HEK293T (cell line): ENCODE results near the gene MAMDC2.

ENCODE experiments used
- ARNT ChIP-seq: fragments of 450-650 bp; IDR thresholded peaks from 2 replicates; pipeline ENCODE4 v1.6.1; 2017; ENCODE audit warnings: mild to moderate bottlenecking
- BHLHE40 ChIP-seq: fragments of 450-650 bp; IDR thresholded peaks from 2 replicates; pipeline ENCODE4 v1.6.1; 2016; ENCODE audit warnings: mild to moderate bottlenecking, moderate library complexity, borderline replicate concordance
- ELF4 ChIP-seq: fragments of 450-650 bp; IDR thresholded peaks from 2 replicates; pipeline ENCODE4 v1.6.1; 2017; ENCODE audit warnings: antibody characterized with exemption
- FOXA1 ChIP-seq: fragments of 450-650 bp; IDR thresholded peaks from 2 replicates; pipeline ENCODE4 v1.6.1; 2016; ENCODE audit warnings: mild to moderate bottlenecking
- FOXK2 ChIP-seq: fragments of 450-650 bp; IDR thresholded peaks from 2 replicates; pipeline ENCODE4 v1.6.1; 2016; ENCODE audit warnings: mild to moderate bottlenecking
- FOXM1 ChIP-seq: fragments of 450-650 bp; IDR thresholded peaks from 2 replicates; pipeline ENCODE4 v1.6.1; 2017; ENCODE audit warnings: mild to moderate bottlenecking, borderline replicate concordance
- HDGF ChIP-seq: fragments of 450-650 bp; IDR thresholded peaks from 2 replicates; pipeline ENCODE4 v1.6.1; 2017; ENCODE audit warnings: antibody characterized with exemption, borderline replicate concordance
- L3MBTL2 ChIP-seq: fragments of 450-650 bp; conservative IDR thresholded peaks from 2 replicates; pipeline ENCODE4 v1.6.1; 2016; ENCODE audit warnings: mild to moderate bottlenecking
- LEF1 ChIP-seq: fragments of 450-650 bp; IDR thresholded peaks from 2 replicates; pipeline ENCODE4 v1.6.1; 2017; ENCODE audit warnings: mild to moderate bottlenecking, borderline replicate concordance
- SP1 ChIP-seq: fragments of 450-650 bp; IDR thresholded peaks from 2 replicates; pipeline ENCODE4 v1.6.1; 2017
- SUZ12 ChIP-seq: fragments of 450-650 bp; IDR thresholded peaks from 2 replicates; pipeline ENCODE4 v1.6.1; 2016; ENCODE audit warnings: mild to moderate bottlenecking
- TARDBP ChIP-seq: fragments of 450-650 bp; IDR thresholded peaks from 2 replicates; pipeline ENCODE4 v1.6.1; 2016
- ZNF384 ChIP-seq: fragments of 450-650 bp; IDR thresholded peaks from 2 replicates; pipeline ENCODE4 v1.6.1; 2016
- TF ChIP-seq, protein P1 (sequence below): fragments of 450-650 bp; IDR thresholded peaks from 2 replicates; pipeline ENCODE4 v1.6.1; 2016

GRCh38 chr9:70043689-70044489 is at the start of gene MAMDC2:
- TF ChIP-seq BHLHE40 (no peak), SUZ12 (no peak), ZNF384 (no peak), TARDBP (no peak), HDGF (no peak), FOXM1 (no peak), FOXK2 (no peak), SP1 (no peak), LEF1 (no peak), ELF4 (no peak), ARNT (no peak), FOXA1 (no peak), L3MBTL2 (no peak)
- TF ChIP-seq, protein P1, sequence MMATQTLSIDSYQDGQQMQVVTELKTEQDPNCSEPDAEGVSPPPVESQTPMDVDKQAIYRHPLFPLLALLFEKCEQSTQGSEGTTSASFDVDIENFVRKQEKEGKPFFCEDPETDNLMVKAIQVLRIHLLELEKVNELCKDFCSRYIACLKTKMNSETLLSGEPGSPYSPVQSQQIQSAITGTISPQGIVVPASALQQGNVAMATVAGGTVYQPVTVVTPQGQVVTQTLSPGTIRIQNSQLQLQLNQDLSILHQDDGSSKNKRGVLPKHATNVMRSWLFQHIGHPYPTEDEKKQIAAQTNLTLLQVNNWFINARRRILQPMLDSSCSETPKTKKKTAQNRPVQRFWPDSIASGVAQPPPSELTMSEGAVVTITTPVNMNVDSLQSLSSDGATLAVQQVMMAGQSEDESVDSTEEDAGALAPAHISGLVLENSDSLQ = no peak
